Ovary (tissue), 9 donors: ENCODE results near the gene IGF2BP3. TPM values are rescaled to one million over a fixed set of nuclear protein-coding genes. Genes with fewer than 3 reads are reported as not detected.

Source experiments
- DNase-seq, 5 donors: peaks; one replicate each; pipeline ENCODE4 v3.0.0-alpha.2; 2019 to 2020
- H3K27ac ChIP-seq, 2 donors: fragments of 200-600 bp; one replicate each; pipeline versions ENCODE4 v1.5.1 to v1.8.0; 2019 to 2022
- H3K27me3 ChIP-seq: fragments of 200-600 bp; one replicate; pipeline ENCODE4 v1.8.0; 2022
- H3K36me3 ChIP-seq: fragments of 200-600 bp; sonication (generic); one replicate; pipeline ENCODE4 v1.5.1; 2019
- H3K4me1 ChIP-seq: one replicate; pipeline ENCODE4 v1.8.1; 2013; ENCODE audit warnings: mild to moderate bottlenecking, moderate library complexity; ENCODE audit not compliant: insufficient read depth
- H3K4me3 ChIP-seq: fragments of 200-600 bp; sonication (generic); one replicate; pipeline ENCODE4 v1.5.1; 2017
- H3K9me3 ChIP-seq, 2 donors: fragments of 200-600 bp in 1 of 2; sonication (generic) in 1 of 2; one replicate each; pipeline versions ENCODE4 v1.5.1 to v1.8.1; 2013 to 2019; ENCODE audit warnings: mild to moderate bottlenecking in 1 of 2, moderate library complexity in 1 of 2
- EP300 ChIP-seq: sonication (generic); formaldehyde crosslinking; IDR thresholded peaks from one replicate; pipeline ENCODE4 v1.6.1; 2017; ENCODE audit warnings: antibody characterized with exemption
- POLR2A ChIP-seq: fragments of 450-650 bp; IDR thresholded peaks from one replicate; pipeline ENCODE4 v1.6.1; 2017; ENCODE audit warnings: antibody characterized with exemption, mild to moderate bottlenecking, moderate library complexity
- WGBS, 3 donors: extraction: QIAGEN DNeasy Blood & Tissue Kit in 1 of 3; methylation state at CpG; one replicate each; pipeline versions ENCODE4 v1.1.5 to v1.1.7; 2013 to 2017; 5-methylcytosine and 5-hydroxymethylcytosine counted together
- intact Hi-C, 4 donors: fragments of 100-400 bp; cut with DNase I; formaldehyde crosslinking; loops; one replicate each; pipeline versions ENCODE4 v1.11.0 to v1.15.1; 2022 to 2023
- polyA plus RNA-seq, 2 donors: library from polyadenylated mRNA; stranded (reverse); fragments of 200-250 nt in 1 of 2; fragments of 350-450 nt in 1 of 2; fragmentation: Illumina TruSeq in 1 of 2; extraction: RNeasy Lipid Tissue Mini Kit (QIAGEN cat#74804) in 1 of 2; gene quantifications; one replicate each; pipeline ENCODE4 v1.2.3, GENCODE V29; 2013 to 2014
- total RNA-seq, 7 donors: library from RNA; depleted of rRNA in 2 of 7; stranded (reverse); fragments of >200 nt in 2 of 7; fragmentation: NEBNext Ultra II Directional in 3 of 7; extraction: Animal tissue kit (Norgen Biotek cat#: 25700) in 3 of 7; gene quantifications; one replicate each; pipeline versions ENCODE4 v1.1.0 to v1.2.4, GENCODE V29; 2016 to 2023
- TF ChIP-seq, protein P1 (sequence below), 3 donors: fragments of 450-650 bp in 2 of 3; fragments of 200-600 bp in 1 of 3; IDR thresholded peaks; one replicate each; pipeline versions ENCODE4 v1.5.1 to v1.8.0; 2016 to 2022; ENCODE audit warnings: antibody characterized with exemption in 3 of 3, mild to moderate bottlenecking in 1 of 3
- donor health status: DM: no; HTN: no; CAD: no; lungs with moderate emphysema.
- donor health status: DM: no; HTN: no; CAD: no.
- donor health status: Bipolar disorder and iron deficiency.
- donor health status: DM: yes; HTN: yes; CAD: no.
- donor health status: DM: no; HTN: no; CAD: no.
- donor health status: DM: yes; HTN: yes; CAD: no.

The IGF2BP3 gene
- total and polyA plus RNA-seq, 9 donors = 0.20 to 1.3 (median 0.40) TPM; not detected in 2

DNA sequence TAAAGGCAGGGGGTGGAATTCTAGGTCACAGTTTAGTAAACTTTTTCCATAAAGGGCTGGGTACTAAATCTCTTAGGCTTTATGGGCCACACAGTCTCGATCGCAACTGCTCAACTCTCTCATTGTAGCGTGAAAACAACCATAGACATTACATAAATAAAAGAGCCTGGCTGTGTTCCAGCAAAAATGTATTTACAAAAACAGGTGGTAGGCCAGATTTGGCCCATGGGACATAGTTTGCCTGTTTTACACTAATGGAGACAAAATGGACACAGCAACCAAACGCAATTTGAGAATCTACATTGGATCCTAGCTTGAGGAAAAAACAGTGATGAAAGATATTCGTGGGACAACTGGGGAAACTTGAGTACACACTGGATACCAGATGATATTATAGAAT is 194.4 kb downstream of the IGF2BP3 start:
- WGBS, 3 donors = 81 to 89% (median 86%) methylated on average over 5 of the region's 5 CpGs
- H3K27ac ChIP-seq = no peak overlapping the region
- intact Hi-C loops = loop anchor here in 1 of 4 donors (10.0 kb wide), 1 partner anchor 439 kb away; the partner anchor contains the start of gene STK31
- DNase-seq = no peak
- H3K4me3 ChIP-seq = no peak overlapping the region
- H3K9me3 ChIP-seq = no peaks in the 10 kb centered on the region
- no peaks in the 10 kb centered on the region for H3K27me3 ChIP-seq
- no peaks in the 10 kb centered on the region for H3K36me3 ChIP-seq
- no peaks in the 10 kb centered on the region for H3K4me1 ChIP-seq
- no peak for TF ChIP-seq POLR2A
- TF ChIP-seq, protein P1, sequence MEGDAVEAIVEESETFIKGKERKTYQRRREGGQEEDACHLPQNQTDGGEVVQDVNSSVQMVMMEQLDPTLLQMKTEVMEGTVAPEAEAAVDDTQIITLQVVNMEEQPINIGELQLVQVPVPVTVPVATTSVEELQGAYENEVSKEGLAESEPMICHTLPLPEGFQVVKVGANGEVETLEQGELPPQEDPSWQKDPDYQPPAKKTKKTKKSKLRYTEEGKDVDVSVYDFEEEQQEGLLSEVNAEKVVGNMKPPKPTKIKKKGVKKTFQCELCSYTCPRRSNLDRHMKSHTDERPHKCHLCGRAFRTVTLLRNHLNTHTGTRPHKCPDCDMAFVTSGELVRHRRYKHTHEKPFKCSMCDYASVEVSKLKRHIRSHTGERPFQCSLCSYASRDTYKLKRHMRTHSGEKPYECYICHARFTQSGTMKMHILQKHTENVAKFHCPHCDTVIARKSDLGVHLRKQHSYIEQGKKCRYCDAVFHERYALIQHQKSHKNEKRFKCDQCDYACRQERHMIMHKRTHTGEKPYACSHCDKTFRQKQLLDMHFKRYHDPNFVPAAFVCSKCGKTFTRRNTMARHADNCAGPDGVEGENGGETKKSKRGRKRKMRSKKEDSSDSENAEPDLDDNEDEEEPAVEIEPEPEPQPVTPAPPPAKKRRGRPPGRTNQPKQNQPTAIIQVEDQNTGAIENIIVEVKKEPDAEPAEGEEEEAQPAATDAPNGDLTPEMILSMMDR (IDR thresholded peaks at IDR 0.05) = no peak
- TF ChIP-seq EP300 = no peak

DNA sequence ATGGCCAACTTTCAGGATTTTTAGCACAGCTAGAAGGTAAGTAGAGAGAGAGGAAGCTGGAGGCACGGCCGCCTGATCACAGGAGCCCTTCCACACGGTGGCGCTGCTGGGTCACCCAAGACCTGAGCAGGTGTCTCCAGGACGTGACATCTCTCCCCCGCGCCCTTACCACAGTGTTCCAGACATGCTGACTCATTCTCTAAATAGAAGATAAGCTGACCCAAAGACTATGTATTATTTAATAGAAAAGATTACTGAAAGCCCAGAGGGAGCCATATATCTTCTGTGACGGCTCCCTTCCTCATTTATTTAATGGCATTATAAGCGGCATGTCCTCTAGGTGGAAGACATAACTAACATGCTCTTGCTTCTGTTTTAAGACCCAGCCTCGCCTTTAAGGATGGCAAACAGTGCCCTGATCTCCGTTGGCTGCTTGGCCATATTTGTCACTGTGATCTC is 197.1 kb downstream of the IGF2BP3 start:
- intact Hi-C loops = loop anchor here in 2 of 4 donors (5.0 to 10.0 kb wide), 2 partner anchors 189 to 442 kb away; partner anchors contain the start of gene STK31 (in 1 of the 2)
- peak; percentile 81 to 91 (median 86) for DNase-seq
- WGBS, 3 donors = 3 to 12% (median 6%) methylated on average over 11 of the region's 11 CpGs

DNA sequence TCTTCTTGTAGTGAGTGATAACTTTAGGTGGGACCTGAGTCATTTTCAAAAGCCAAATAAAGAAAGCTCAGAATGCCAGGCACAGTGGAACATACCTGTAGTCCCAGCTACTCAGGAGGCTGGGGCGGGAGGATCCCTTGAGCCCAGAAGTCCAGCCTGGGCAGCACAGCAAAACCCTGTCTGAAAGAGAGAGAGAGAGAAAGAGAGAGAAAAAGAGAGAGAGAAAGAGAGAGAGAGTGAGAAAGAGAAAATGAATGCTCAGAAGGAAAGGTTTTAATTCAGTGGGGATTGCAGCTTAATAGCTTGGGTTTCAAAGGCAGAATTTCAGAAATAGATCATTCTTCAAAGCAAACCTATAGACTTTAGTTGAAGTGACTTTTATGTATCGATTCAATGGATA is 198.0 kb downstream of the IGF2BP3 start:
- TF ChIP-seq EP300 (no peak), POLR2A (no peak)
- TF ChIP-seq, protein P1 (IDR thresholded peaks at IDR 0.05) = no peak
- no peaks in the 10 kb centered on the region for H3K9me3 ChIP-seq
- no peak overlapping the region for H3K27ac ChIP-seq
- WGBS, 3 donors = 74 to 95% (median 79%) methylated on average over 2 of the region's 2 CpGs
- no peak overlapping the region for H3K4me3 ChIP-seq
- H3K27me3 ChIP-seq = no peaks in the 10 kb centered on the region
- no peak for DNase-seq
- H3K36me3 ChIP-seq = no peaks in the 10 kb centered on the region
- H3K4me1 ChIP-seq = no peaks in the 10 kb centered on the region
- intact Hi-C loops = loop anchor here in 2 of 4 donors (5.0 to 10.0 kb wide), 2 partner anchors 190 to 443 kb away; partner anchors contain the start of gene STK31 (in 1 of the 2)

More for the DNA sequence above, 197.1 kb downstream of the IGF2BP3 start:
- H3K27me3 ChIP-seq = no peaks in the 10 kb centered on the region
- H3K9me3 ChIP-seq = no peaks in the 10 kb centered on the region
- H3K36me3 ChIP-seq = no peaks in the 10 kb centered on the region
- TF ChIP-seq, protein P1 (IDR thresholded peaks at IDR 0.05) = peak; percentile 46 to 61 (median 46)
- no peak for TF ChIP-seq EP300
- TF ChIP-seq POLR2A = no peak
- H3K27ac ChIP-seq = no peak overlapping the region
- no peaks in the 10 kb centered on the region for H3K4me1 ChIP-seq
- H3K4me3 ChIP-seq = no peak overlapping the region

DNA sequence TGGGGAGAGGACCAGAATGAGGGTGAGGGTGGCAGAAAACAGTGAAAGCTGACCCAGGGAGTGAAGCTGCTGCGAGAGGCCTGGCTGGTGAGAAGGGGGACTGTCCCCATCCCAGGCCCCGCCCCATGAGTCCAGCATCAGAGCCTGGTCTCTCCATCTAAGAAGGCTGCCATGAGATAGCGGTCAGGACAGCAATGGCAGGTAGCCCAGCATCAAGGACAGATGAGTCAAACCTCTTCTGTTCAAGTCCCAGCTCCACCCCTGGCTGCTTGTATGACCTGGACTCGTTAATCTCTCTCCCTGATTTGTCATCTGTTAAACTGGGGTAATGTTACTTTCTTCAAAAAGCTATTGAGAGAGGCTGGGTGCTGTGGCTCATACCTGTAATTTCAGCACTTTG is 201.5 kb downstream of the IGF2BP3 start:
- intact Hi-C loops = loop anchor here in 2 of 4 donors (10.0 kb wide), 2 partner anchors 276 to 446 kb away; partner anchors contain the start of gene STK31 (in 1 of the 2)
- H3K4me3 ChIP-seq = no peak overlapping the region
- no peaks in the 10 kb centered on the region for H3K27me3 ChIP-seq
- 86 to 91% (median 91%) methylated on average over 4 of the region's 4 CpGs for WGBS, 3 donors
- no peak overlapping the region for H3K27ac ChIP-seq
- no peak for DNase-seq
- TF ChIP-seq, protein P1 (IDR thresholded peaks at IDR 0.05) = no peak
- TF ChIP-seq POLR2A = no peak
- TF ChIP-seq EP300 = no peak
- H3K4me1 ChIP-seq = no peaks in the 10 kb centered on the region
- H3K36me3 ChIP-seq = no peaks in the 10 kb centered on the region
- H3K9me3 ChIP-seq = no peaks in the 10 kb centered on the region
